Inflammatory macrophage (primary cell): ENCODE data around the gene ADAMTS10.
"Not testable (repeated sequence)": the region's sequence is repeated elsewhere in the genome, so short reads cannot be mapped to it uniquely, and the experiment has no call there.

Experiments
- DNase-seq, 2 donors: peaks; one replicate each; pipeline ENCODE4 v3.0.0-alpha.2; 2020 to 2022
- total RNA-seq, 18 experiments: gene quantifications; one replicate each; lab custom pipeline; 2026; ENCODE audit warnings: mixed read lengths in 6 of 18, inconsistent platforms in 2 of 18; lab: John Stamatoyannopoulos, UW

The ADAMTS10 gene
- total RNA-seq = 0 to 0.25 (median 0.05) reads per million in 18 experiments

DNA sequence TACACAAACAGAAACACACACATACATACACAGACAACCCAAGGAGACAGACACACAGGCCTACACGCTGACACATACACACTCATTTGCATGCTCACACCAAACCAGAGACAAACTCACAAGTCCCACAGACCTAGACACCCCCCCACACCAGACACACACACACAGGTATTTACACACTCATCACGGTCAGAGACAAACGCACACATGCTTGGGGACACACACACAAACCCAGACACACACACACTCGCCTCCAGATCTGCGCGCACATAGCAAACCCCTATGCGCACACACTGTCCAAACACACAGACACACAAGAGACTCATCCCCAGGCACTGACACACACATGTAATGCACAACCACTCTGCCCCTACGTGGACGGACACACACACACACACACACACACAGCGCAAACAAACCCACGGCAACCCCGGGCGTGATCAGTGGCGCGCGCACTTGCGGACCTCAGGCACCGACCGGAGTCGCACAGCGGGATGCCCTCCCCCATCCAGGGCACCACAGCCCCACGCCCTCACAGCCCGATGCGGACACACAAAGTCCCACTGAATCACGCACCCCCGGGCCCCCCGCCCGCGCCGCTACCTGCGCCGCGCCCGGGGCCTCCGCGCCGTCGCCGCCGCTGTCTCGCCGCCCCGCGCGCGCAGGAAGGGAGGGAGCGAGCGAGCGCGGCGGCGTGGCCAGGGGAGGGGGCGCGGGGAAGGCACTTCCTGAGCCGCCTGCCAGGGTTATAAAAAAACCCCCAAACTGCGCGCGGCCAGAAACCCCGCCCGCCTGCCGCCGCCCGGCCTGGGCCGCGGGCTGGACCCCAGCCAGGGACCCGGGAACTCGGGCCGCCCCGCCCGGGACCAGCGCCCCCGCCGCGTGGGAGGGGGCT lies at the start of gene ADAMTS10:
Gene ADAMTS10, minus strand, starts transcription at position 675 of the 895 bp plus-strand sequence. CDS start 5,005 bp downstream, outside the sequence.
- DNase-seq = no peak

DNA sequence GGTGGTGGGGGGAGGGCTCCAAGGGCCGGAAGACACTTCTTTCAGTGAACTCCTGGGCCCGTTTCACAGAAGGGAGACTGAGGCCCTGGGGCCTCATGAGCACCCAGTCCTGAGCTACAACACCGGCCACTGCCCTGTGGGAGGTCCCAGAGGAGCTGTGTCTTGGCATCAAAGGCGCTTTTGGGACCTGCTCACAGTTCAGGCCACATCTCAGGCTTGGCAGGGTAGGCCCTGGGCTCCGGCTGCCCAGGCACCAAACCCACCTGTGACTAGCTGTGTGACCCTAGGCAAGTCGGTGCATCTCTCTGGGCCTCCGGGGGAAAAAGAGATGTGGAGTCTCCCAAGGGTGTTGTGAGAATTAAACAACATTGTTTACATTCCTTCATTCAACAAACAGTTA lies 49.4 kb upstream of the ADAMTS10 start:
- DNase-seq = no peak

DNA sequence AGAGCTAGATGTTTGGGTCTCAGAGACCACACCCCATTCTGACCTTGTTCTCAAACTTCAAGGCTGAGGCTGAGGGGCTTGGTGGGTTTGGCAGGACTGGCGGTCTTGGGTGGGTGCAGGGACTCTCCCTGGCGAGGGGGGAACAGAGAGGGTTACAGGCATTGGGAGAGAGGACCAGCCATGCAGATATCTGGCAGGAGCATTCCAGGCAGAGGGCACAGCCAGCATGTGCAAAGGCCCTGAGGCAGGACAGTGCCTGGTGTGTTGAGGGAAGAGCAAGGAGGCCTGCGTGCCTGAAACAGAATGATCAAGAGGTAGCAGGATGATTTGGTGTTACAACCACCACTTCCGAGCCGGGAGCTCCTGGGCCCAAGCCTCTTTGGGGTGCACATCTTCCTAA lies 47.4 kb upstream of the ADAMTS10 start:
- no peak for DNase-seq

DNA sequence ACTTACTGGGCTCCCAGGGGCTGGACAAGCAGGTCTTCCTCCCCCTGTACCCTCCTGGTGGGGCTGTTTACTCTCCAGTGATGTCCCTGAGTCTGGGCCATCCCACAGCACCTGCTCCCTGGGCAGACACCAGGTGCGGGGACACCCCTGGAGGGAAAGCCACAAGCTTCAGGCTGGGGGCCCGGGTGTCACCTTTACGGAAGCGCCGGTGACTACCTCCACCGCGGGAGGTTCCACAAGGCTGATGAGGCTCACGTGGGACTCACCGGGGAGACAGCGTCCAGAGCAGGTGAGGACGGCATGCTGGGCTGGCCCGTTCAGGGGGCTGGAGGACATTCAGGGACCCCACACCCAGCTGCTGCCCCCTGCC lies 44.8 kb upstream of the ADAMTS10 start:
- no peak for DNase-seq

DNA sequence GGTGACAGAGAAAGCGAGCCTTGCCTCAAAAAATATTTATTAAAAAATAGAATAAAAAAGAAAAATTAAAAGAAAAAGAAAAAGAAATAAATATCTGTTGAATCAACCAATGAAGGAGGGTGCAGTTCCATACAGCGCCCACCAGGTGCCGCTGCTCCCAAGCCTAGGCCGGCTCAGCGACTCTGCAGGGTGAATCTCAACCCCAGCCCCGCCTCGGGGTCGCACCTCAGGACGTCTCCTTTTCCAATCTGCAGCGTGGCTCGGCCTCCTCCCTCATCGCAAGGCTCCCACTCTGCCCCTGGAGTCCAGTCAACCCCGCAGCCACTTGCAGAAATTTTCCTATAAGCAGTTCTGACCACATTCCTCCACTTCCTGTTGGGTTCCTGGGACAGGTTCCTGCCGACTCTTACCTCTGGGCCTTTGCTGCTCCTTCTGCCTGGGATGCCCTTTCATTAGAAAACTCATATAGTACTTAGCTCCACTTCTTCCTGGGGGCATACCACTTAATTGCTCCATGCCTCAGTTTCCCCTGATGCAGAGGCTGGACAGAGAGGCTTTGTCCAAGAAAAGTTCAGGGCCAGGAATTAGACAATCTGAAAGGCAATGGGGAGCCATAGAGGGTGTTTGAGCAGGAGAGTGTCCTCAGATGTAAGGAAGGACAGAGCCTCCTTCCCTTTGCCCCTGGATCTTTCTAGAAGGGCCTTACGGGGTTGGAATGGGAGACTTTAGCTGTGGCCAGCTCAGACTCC lies 44.2 kb upstream of the ADAMTS10 start:
- peak; percentile 39 to 55 for DNase-seq

DNA sequence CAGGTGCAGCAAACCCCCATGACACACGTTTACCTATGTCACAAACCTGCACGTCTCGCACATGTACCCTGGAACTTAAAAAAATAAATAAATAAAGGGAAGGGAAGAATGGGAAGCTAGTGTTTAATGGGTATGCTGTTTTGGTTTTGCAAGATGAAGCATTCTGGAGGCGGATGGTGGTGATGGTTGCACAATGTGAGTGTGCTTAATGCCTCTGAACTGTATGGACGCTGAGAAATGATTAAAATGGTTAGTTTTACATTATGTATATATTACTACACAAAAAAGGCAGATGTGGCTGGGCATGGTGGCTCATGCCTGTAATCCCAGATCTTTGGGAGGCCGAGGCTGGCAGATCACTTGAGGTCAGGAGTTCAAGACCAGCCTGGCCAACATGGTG lies 37.7 kb upstream of the ADAMTS10 start:
- DNase-seq = peak; percentile 92 to 93

DNA sequence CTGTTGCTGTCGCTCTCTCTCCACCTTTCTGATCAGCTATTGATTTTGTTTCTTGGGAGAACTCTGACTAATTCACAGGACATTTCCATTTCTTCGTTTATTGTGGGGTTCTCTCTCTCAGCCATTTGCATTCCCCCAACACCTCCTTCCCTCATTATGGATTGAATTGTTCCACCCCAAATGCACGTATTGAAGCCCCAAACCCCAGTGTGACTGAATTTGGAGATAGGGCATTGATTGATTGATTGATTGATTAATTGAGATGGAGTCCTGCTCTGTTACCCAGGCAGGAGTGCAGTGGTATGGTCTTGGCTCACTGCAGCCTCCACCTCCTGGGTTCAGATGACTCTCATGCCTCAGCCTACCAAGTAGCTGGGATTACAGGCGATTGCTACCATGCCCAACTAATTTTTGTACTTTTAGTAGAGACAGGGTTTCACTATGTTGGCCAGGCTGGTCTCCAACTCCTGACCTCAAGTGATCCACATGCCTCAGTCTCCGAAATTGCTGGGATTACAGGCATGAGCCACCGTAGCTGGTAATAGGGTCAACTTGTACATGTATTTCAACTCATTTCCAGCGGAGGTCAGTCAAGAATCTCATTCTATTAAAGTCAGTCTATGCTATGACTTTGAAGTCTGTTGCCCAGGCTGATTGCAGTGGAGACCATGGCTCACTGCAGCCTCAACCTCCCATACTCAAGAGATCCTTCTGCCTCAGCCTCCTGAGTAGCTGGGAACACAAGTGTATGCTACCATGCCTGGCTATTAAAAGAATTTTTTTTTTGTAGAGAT lies 33.5 kb upstream of the ADAMTS10 start:
- DNase-seq = no peak

DNA sequence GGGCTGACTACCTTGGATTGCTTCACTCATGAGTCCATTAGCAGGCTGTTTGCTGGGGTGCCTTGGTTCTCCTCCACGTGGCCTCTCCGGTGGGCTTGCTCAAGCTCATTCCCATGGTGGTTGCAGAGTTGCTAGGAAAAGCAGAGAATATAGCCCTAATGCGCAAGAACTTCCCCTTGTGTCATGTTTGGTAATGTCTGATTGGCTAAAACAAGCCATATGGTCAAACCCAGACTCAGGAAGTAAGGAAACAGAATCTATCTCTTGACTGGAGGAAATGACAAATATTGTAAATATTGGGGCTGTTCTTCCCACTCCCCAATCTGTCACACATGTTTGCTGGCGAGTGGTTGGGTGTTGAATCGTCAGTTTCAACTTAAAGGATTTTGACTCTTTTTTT lies 32.0 kb upstream of the ADAMTS10 start:
- peak in 1 of 2 donors; percentile 11 for DNase-seq

DNA sequence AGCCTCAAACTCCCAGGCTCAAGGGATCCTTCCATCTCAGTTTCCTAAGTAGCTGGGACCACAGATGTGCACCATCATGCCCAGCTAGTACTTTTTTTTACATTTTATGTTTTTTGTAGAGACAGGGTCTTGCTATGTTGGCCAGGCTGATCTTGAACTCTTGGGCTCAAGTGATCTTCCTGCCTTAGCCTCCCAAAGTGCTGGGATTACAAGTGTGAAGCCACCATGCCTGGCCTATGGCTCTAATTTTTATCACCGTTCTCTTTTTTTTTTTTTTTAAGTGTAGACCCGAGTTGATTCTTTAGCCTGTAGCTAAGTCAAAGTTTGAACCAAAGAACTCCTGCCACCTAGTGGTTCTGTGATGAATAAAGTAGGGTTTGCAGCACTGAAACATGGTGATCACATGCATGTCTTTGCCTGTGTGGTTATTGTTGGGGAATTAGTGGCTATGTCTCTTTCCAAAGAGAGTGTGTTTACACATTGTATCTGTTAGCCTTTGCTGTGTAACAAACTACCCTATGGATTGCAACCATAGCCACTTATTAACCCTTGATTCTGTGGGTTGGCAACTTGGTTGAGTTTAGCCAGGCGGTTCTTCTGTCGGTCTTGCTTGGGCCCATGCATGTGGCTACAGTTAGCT lies 31.5 kb upstream of the ADAMTS10 start:
- DNase-seq = peak; percentile 57 to 63

DNA sequence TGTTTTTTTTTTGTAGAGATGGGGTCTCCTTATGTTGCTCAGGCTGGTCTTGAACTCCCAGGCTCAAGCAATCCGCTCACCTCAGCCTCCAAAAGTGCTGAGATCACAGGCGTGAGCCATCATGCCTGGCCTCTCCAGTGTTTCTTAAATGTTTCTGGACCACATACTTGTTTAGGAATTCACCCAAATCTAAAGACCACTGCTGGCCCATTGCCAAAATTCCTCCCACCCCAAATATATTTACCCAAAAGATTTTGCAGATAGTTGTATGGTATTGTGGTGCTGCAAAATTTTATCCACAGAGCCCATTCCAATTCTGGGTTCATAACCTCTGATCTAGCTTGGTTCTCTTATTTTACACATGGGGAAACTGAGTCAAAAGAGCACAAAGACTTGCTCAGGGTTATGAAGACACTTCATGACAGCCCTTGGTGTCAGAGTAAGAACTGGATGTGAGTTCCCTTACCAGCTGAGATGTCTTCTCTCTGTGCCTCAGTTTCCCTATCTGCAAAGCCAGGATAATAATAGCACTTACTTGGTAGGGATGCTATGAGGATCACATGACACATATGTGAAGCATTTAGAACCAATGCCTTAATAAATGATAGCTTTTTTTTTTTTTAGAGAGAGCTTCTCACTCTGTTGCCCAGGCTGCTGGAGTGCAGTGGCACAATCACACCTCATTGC lies 30.8 kb upstream of the ADAMTS10 start:
- no peak for DNase-seq

DNA sequence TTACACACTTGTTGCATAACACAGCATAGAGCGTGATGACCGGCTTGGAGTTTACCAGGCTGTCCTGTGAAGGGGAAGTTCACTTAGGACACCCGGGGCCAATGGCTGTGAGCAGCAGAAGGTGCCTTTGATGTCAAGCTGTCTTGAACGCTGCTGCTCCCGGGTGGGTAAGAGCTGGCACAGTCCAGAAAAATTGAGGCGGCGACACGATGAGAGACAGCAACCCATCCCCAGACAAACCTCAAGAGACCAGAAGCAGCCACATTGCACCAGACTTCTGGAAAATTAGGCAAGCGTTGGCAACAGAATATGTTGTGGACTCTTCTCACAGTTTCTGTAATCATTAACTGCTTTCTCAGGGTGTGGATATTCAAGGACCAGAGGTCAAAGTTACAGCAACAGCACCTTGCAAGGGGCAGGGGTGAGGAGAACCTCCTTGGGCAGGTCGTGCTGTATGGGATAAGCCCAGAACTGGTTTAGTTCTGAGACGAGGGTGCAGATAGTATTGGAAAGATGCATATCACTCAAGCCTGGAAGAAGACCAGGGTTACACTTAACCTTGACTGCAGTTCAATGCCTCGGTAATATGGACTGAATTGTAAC lies 30.0 kb upstream of the ADAMTS10 start:
- peak; percentile 97 to 99 for DNase-seq

DNA sequence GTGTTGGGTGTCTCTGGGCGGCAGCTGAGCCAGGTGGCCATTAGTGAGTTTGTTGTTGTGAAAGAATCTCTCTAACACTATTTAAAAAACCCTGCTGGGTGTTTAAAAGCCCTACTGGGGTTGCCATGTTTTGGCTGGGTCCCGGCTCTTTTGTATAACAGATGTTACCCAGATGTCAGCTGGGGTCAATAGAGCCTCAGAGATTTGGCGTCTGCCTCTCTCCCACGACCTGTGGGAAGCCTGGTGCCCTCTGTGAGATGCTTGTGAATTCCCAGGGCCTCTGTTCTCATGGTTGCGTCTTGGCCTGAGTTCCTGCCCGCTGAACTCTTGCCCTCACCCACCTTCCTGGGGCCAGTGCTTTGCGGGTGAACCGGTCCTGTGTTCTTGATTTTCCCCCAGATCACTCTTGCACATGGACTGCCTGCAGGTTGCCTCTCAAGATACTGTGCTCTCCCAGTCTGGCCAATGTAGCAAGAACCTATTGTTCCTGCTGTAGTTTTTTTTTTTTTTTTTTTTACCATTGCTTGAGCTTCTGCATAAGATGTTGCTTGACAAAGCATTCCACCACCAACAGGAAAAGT lies 29.4 kb upstream of the ADAMTS10 start:
- no peak for DNase-seq

DNA sequence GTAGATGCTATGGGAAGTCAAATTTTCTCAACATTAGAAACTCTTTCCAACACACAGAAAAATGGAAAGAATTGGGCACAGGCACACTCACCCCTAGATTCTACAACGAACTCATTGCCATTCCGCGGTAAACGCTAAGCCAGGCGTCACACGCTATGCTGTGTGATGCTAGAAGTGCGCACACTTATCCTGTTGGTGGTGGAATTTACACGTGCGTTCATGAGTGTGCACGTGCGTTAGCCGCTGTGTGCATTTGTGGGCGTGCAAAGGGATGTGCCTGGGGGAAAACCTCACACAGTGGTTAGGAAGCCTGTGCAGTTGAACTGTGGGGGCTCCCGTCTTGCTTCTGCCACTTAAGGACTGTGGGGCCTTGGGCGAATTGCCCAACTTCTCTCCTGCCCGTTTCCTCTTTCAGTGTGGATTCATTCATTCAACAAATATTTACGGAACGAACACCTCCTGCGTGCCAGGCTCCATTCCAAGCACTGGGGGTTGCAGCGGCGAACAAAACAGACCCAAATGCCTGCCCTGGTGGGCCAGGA lies 27.6 kb upstream of the ADAMTS10 start:
- peak; percentile 78 to 84 for DNase-seq

DNA sequence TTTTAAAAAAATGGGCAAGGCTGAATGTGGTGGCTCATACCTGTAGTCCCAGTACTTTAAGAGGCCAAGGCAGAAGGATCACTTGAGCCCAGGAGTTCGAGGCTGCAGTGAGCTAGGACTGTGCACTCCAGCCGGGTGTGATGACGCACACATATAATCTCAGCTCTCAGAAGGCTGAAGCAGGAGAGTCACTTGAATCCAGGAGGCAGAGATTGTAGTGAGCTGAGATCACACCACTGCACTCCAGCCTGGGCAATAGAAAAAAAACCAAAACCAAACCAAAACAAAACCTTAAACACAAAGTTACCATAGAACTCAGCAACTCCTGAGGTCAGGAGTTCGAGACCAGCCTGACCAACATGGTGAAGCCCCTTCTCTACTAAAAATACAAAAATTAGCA lies 26.6 kb upstream of the ADAMTS10 start:
- DNase-seq = not testable (repeated sequence)

DNA sequence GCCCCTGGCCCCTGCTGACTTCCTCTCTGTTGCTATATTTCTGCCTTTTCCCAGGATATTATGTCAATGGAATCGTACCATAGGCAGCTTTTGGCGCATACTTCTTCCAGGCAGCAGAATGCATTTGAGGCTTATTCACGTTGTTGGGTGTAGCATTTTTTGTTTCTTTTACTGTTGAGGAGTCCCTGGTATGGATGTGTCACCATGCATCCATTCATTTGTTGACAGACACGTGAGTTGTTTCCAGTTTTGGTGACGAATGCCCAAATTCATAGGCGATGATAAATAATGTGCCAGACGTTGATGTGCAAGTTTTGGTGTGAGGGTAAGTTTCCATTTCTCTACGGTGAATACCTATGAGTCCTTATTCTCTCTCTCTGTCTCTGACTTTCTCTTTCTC lies 24.9 kb upstream of the ADAMTS10 start:
- DNase-seq = no peak

DNA sequence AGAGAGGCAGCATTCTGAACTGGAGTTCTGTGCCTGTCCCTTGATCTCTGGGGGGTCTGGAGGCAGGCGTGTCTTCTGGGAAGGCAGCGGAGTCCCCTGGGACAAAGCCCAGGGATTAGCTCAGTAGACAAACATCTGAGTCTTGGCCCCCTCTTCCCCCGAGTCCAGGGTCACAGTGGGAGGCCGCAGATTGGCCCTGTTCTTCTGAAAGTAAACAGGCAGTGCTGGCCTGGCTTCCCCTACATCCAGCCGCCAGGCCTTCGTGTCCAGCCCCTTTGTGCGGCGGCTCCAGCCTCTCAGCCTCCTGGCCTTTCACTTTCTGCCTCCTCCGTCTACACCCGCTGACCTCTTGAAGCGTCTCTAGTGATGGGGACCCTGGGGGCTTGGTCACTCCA lies 20.9 kb upstream of the ADAMTS10 start:
- no peak for DNase-seq

DNA sequence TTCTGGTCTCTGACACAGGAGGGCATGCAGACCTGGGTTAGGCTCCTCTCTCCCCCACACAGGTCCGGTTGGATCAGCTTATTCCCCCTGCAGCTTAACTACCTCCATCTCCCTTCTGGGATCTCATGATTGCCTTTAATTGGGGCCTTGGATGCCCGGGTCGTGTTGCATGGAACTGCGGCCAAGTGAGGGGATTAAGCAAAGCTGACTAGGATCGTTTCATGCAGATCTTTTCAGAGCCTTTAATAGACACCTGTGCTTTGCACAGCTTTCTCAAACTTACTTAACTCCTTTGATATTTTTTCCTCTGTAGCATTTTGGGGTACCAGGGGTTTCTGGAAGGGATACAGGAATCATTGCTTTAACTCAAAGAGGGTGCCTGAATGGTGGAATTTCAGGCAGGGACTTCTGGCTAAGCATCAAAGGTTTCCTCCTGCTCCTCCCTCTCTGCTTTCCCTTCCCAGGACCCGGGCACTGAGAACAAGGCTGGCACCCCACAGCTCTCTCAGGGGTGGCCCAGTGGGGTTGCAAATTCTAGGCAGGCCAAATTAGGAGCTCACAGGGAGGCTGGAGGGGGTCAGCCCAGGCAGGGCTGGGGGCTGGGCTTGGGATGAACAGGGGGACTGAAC lies 20.4 kb upstream of the ADAMTS10 start:
- no peak for DNase-seq

DNA sequence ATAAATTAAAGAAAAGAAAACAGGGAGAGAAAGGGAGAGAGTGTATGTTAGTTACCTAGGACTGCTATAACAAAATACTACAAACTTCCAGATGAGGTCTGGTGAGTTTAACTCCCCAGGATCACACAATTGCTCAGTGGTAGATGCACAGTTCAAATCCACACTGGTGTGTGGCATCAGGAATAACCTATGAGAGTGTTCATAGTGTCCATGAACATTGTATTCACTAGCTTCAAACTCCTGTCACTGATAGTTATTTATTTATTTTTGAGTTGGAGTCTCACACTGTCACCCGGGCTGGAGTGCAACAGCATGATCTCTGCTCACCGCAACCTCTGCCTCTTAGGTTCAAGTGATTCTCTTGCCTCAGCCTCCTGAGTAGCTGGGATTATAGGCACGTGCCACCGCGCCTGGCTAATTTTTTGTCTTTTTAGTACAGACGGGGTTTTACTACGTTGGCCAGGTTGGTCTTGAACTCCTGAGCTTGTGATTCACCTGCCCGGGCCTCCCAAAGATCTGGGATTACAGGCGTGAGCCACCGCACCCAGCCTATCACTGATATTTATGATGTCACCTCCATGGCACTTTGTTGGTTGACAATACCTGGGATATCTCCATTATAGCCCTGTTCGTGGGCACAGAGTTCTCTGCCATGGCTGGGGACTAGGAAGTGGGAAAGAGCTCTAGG lies 19.6 kb upstream of the ADAMTS10 start, which contains the start of gene NFILZ:
Gene NFILZ, plus strand, starts transcription at position 638 of the 688 bp plus-strand sequence. CDS start 46,133 bp downstream, outside the sequence.
- DNase-seq = no peak

DNA sequence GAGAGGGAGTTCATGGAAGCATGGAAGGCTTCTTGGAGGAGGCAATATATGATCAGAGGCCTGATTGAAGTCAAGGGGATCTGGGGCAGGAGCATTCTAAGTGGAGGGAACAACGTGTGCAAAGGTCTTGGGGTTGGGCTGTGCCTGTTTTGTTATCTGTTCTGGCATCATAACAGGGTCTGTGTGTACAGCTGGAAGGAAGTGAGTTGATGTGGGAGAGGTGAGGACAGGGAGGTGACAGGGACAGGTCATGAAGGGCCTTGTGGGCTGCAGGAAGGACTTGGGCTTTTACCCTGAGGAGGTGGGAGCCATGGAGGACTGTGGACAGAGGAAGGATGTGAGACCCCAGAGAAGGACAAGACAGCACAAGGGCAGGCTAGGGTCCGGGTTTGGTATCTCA lies 18.7 kb upstream of the ADAMTS10 start:
- no peak for DNase-seq
